Measurements from ENCODE around the gene PLCE1. TPM values are rescaled to one million over a fixed set of nuclear protein-coding genes. Genes with fewer than 3 reads are reported as not detected.

Gene PLCE1
- total and polyA plus RNA-seq, 12 donors, result 0.84 to 62.0 (median 9.1) TPM

GRCh38 chr10:94037286-94037685 lies 43.6 kb downstream of the PLCE1 start:
- intact Hi-C loops (cut with DNase I), result no loop called here
- Histone ChIP-seq H3K4me3 (no peak overlapping the region), H3K36me3 (peaks cover 0 to 6% (median 0%) of the 10 kb centered on the region in 9 donors), H3K27ac (no peak overlapping the region), H3K4me1 (peaks cover 0 to 23% (median 0%) of the 10 kb centered on the region in 9 donors), H3K27me3 (no peaks in the 10 kb centered on the region), H3K9me3 (no peaks in the 10 kb centered on the region)
- no peak for TF ChIP-seq CTCF (IDR thresholded peaks at IDR 0.05)
- WGBS, 2 donors, result 72 to 75% methylated on average over 3 of the region's 3 CpGs
- DNase-seq (no peak), ATAC-seq (no peak)

GRCh38 chr10:94038024-94038423 lies 44.3 kb downstream of the PLCE1 start:
- ATAC-seq (no peak), DNase-seq (no peak)
- Histone ChIP-seq H3K9me3 (no peaks in the 10 kb centered on the region), H3K4me1 (peaks cover 0 to 28% (median 0%) of the 10 kb centered on the region in 9 donors), H3K27me3 (no peaks in the 10 kb centered on the region), H3K4me3 (no peak overlapping the region), H3K36me3 (peaks cover 0 to 3% (median 0%) of the 10 kb centered on the region in 9 donors), H3K27ac (no peak overlapping the region)
- intact Hi-C loops (cut with DNase I), result no loop called here
- no peak for TF ChIP-seq CTCF (IDR thresholded peaks at IDR 0.05)
- 52 to 67% methylated on average over 4 of the region's 4 CpGs for WGBS, 2 donors

GRCh38 chr10:94041206-94041605 lies 47.5 kb downstream of the PLCE1 start:
- Histone ChIP-seq H3K4me3 (no peak overlapping the region), H3K4me1 (peaks cover 0 to 24% (median 0%) of the 10 kb centered on the region in 9 donors), H3K9me3 (no peaks in the 10 kb centered on the region), H3K27me3 (no peaks in the 10 kb centered on the region), H3K36me3 (peaks cover 0 to 3% (median 0%) of the 10 kb centered on the region in 9 donors), H3K27ac (no peak overlapping the region)
- DNase-seq (no peak), ATAC-seq (no peak)
- 94 to 98% methylated on average over 4 of the region's 4 CpGs for WGBS, 2 donors
- intact Hi-C loops (cut with DNase I), result no loop called here
- no peak for TF ChIP-seq CTCF (IDR thresholded peaks at IDR 0.05)

- no peak overlapping the region for H3K4me3 ChIP-seq
- intact Hi-C loops (cut with DNase I), result no loop called here
- H3K36me3 ChIP-seq, result peaks cover 0 to 3% (median 0%) of the 10 kb centered on the region in 9 donors
- H3K27ac ChIP-seq, result no peak overlapping the region
- H3K4me1 ChIP-seq, result peaks cover 0 to 15% (median 0%) of the 10 kb centered on the region in 9 donors
- H3K27me3 ChIP-seq, result no peaks in the 10 kb centered on the region
- WGBS, 2 donors, result 69 to 75% methylated on average over 3 of the region's 3 CpGs
- no peak for DNase-seq
- TF ChIP-seq CTCF (IDR thresholded peaks at IDR 0.05), result no peak
- ATAC-seq, result peak in 1 of 8 donors; percentile 37
- no peaks in the 10 kb centered on the region for H3K9me3 ChIP-seq
Measured at GRCh38 chr10:94042001-94042833, 48.5 kb downstream of the PLCE1 start.

Data from heart right ventricle (tissue), 16 donors.